GM12865 (cell line): ENCODE results near the gene U2AF1L4.
A peak's percentile ranks its signal among the peaks of the same experiment; 100 is the strongest.

Experiments
- DNase-seq: peaks from one replicate; pipeline ENCODE4 v3.0.0; 2010; ENCODE audit warnings: low read depth
- H3K4me3 ChIP-seq: 2 replicates; pipeline ENCODE4 v1.5.1; 2011; ENCODE audit warnings: mild to moderate bottlenecking, low read depth, low read length, control low read depth
- CTCF ChIP-seq: IDR thresholded peaks from 2 replicates; pipeline ENCODE4 v1.5.1; 2011; ENCODE audit warnings: low read length, control low read depth, low read depth, inconsistent platforms; ENCODE audit not compliant: insufficient read depth; ENCODE audit errors: missing control alignments

U2AF1L4 gene

GRCh38 chr19:35756377-35757230 is 11.4 kb upstream of the U2AF1L4 start, which contains the start of gene HSPB6:
Gene HSPB6, minus strand, starts transcription at chr19:35757029. Its CDS starts 21 bp downstream, at chr19:35757008.
- no peak for TF ChIP-seq CTCF
- DNase-seq: no peak
- H3K4me3 ChIP-seq: peak within 1 kb of the TSS; percentile 60

- no peak for TF ChIP-seq CTCF
- no peak overlapping the region for H3K4me3 ChIP-seq
- no peak for DNase-seq
Measured at GRCh38 chr19:35755550-35756376, 10.5 kb upstream of the U2AF1L4 start.

- H3K4me3 ChIP-seq: no peak overlapping the region
- DNase-seq: no peak
- TF ChIP-seq CTCF: no peak
Measured at GRCh38 chr19:35755131-35755549, 9.9 kb upstream of the U2AF1L4 start.

- TF ChIP-seq CTCF: no peak
- no peak for DNase-seq
- H3K4me3 ChIP-seq: no peak overlapping the region
Measured at GRCh38 chr19:35754370-35755130, 9.3 kb upstream of the U2AF1L4 start.

GRCh38 chr19:35753634-35754369 is 8.6 kb upstream of the U2AF1L4 start:
- no peak for TF ChIP-seq CTCF
- DNase-seq: no peak
- H3K4me3 ChIP-seq: no peak overlapping the region
